Stimulated activated naive B cell treated with anti-CD40 and anti-IgM and Interleukin-4, amounts not matched to agents 10 μg/mL and 1 μg/mL and 100 μg/mL, for 72 hours (primary cell): ENCODE results near the gene IRX2.

Source experiments
- ATAC-seq, 2 donors: fragments of 150-1000 bp; cut with Tn5 transposase; replicated peaks; 2 replicates each; pipeline ENCODE4 v1.10.0; 2021; ENCODE audit warnings: moderate library complexity in 1 of 2
- DNase-seq: peaks from one replicate; pipeline ENCODE4 v3.0.0; 2021
- H3K27ac Mint-ChIP-seq: one replicate; pipeline ENCODE4 v1.8.0; 2022; ENCODE audit warnings: mild to moderate bottlenecking, mixed read lengths
- H3K27me3 Mint-ChIP-seq, 2 donors: one replicate each; pipeline ENCODE4 v1.8.0; 2022; ENCODE audit warnings: mixed read lengths in 2 of 2
- H3K36me3 Mint-ChIP-seq, 2 donors: one replicate each; pipeline ENCODE4 v1.8.0; 2022; ENCODE audit warnings: mixed read lengths in 2 of 2, mild to moderate bottlenecking in 1 of 2
- H3K4me1 Mint-ChIP-seq, 2 donors: one replicate each; pipeline ENCODE4 v1.8.0; 2022; ENCODE audit warnings: mixed read lengths in 2 of 2, mild to moderate bottlenecking in 1 of 2
- H3K4me3 Mint-ChIP-seq, 2 donors: one replicate each; pipeline ENCODE4 v1.8.0; 2022; ENCODE audit warnings: mild to moderate bottlenecking in 2 of 2, mixed read lengths in 2 of 2, moderate library complexity in 1 of 2
- H3K9me3 Mint-ChIP-seq, 2 donors: one replicate each; pipeline ENCODE4 v1.8.0; 2022; ENCODE audit warnings: mixed read lengths in 2 of 2, mild to moderate bottlenecking in 1 of 2

IRX2 gene

GRCh38 chr5:2725980-2726765 is 25.3 kb downstream of the IRX2 start:
- Mint-ChIP-seq H3K27ac (no peak overlapping the region), H3K4me1 (no peaks in the 10 kb centered on the region), H3K9me3 (peaks cover 0 to 2% of the 10 kb centered on the region in 2 donors), H3K4me3 (no peak overlapping the region), H3K36me3 (no peaks in the 10 kb centered on the region), H3K27me3 (no peaks in the 10 kb centered on the region)
- no peak for DNase-seq
- no peak for ATAC-seq

GRCh38 chr5:2724831-2725230 is 26.6 kb downstream of the IRX2 start:
- H3K36me3 Mint-ChIP-seq: no peaks in the 10 kb centered on the region
- ATAC-seq: no peak

GRCh38 chr5:2724031-2724581 is 27.4 kb downstream of the IRX2 start:
- ATAC-seq: no peak
- Mint-ChIP-seq H3K9me3 (peaks cover 0 to 2% of the 10 kb centered on the region in 2 donors), H3K27ac (no peak overlapping the region), H3K27me3 (no peaks in the 10 kb centered on the region), H3K4me3 (no peak overlapping the region), H3K4me1 (no peaks in the 10 kb centered on the region), H3K36me3 (no peaks in the 10 kb centered on the region)
- DNase-seq: no peak

More at GRCh38 chr5:2724831-2725230, 26.6 kb downstream of the IRX2 start:
- H3K4me1 Mint-ChIP-seq: no peaks in the 10 kb centered on the region
- no peaks in the 10 kb centered on the region for H3K27me3 Mint-ChIP-seq
- H3K9me3 Mint-ChIP-seq: peaks cover 0 to 2% of the 10 kb centered on the region in 2 donors
- H3K27ac Mint-ChIP-seq: no peak overlapping the region
- H3K4me3 Mint-ChIP-seq: no peak overlapping the region
- no peak for DNase-seq

GRCh38 chr5:2722901-2723300 is 28.6 kb downstream of the IRX2 start:
- no peaks in the 10 kb centered on the region for H3K36me3 Mint-ChIP-seq
- H3K4me1 Mint-ChIP-seq: no peaks in the 10 kb centered on the region
- H3K27me3 Mint-ChIP-seq: peaks cover 0 to under 1% of the 10 kb centered on the region in 2 donors
- H3K9me3 Mint-ChIP-seq: peaks cover 0 to 2% of the 10 kb centered on the region in 2 donors
- no peak for ATAC-seq
- no peak overlapping the region for H3K27ac Mint-ChIP-seq
- no peak overlapping the region for H3K4me3 Mint-ChIP-seq
- DNase-seq: no peak

- H3K27me3 Mint-ChIP-seq: peaks cover 4 to 13% of the 10 kb centered on the region in 2 donors
- DNase-seq (no peak), ATAC-seq (no peak)
- H3K9me3 Mint-ChIP-seq: peaks cover 0 to 3% of the 10 kb centered on the region in 2 donors
- H3K4me3 Mint-ChIP-seq: no peak overlapping the region
- H3K27ac Mint-ChIP-seq: no peak overlapping the region
- no peaks in the 10 kb centered on the region for H3K36me3 Mint-ChIP-seq
- H3K4me1 Mint-ChIP-seq: no peaks in the 10 kb centered on the region
Observed at GRCh38 chr5:2721385-2722138, 29.9 kb downstream of the IRX2 start.

GRCh38 chr5:2719332-2719731 is 32.1 kb downstream of the IRX2 start:
- ATAC-seq (no peak), DNase-seq (no peak)
- no peaks in the 10 kb centered on the region for H3K36me3 Mint-ChIP-seq
- H3K27me3 Mint-ChIP-seq: peaks cover 4 to 13% of the 10 kb centered on the region in 2 donors
- no peak overlapping the region for H3K27ac Mint-ChIP-seq
- no peak overlapping the region for H3K4me3 Mint-ChIP-seq
- no peaks in the 10 kb centered on the region for H3K4me1 Mint-ChIP-seq
- H3K9me3 Mint-ChIP-seq: peaks cover 0 to 3% of the 10 kb centered on the region in 2 donors

- Mint-ChIP-seq H3K9me3 (peaks cover 0 to 3% of the 10 kb centered on the region in 2 donors), H3K27me3 (peaks cover 4 to 13% of the 10 kb centered on the region in 2 donors), H3K27ac (no peak overlapping the region), H3K36me3 (no peaks in the 10 kb centered on the region), H3K4me1 (no peaks in the 10 kb centered on the region), H3K4me3 (no peak overlapping the region)
- DNase-seq: no peak
- ATAC-seq: no peak
Observed at GRCh38 chr5:2718115-2718514, 33.4 kb downstream of the IRX2 start.

GRCh38 chr5:2715856-2716255 is 35.6 kb downstream of the IRX2 start:
- peaks cover 0 to 3% of the 10 kb centered on the region in 2 donors for H3K9me3 Mint-ChIP-seq
- DNase-seq (no peak), ATAC-seq (no peak)
- no peak overlapping the region for H3K27ac Mint-ChIP-seq
- H3K4me1 Mint-ChIP-seq: no peaks in the 10 kb centered on the region
- no peak overlapping the region for H3K4me3 Mint-ChIP-seq
- no peaks in the 10 kb centered on the region for H3K36me3 Mint-ChIP-seq
- peaks cover 4 to 13% of the 10 kb centered on the region in 2 donors for H3K27me3 Mint-ChIP-seq

- no peak overlapping the region for H3K4me3 Mint-ChIP-seq
- H3K27ac Mint-ChIP-seq: no peak overlapping the region
- DNase-seq: no peak
- H3K36me3 Mint-ChIP-seq: no peaks in the 10 kb centered on the region
- no peak for ATAC-seq
- peaks cover 0 to 3% of the 10 kb centered on the region in 2 donors for H3K9me3 Mint-ChIP-seq
- H3K4me1 Mint-ChIP-seq: no peaks in the 10 kb centered on the region
- peaks cover 4 to 13% of the 10 kb centered on the region in 2 donors for H3K27me3 Mint-ChIP-seq
Observed at GRCh38 chr5:2714805-2715204, 36.7 kb downstream of the IRX2 start.

- no peak for ATAC-seq
- H3K36me3 Mint-ChIP-seq: no peaks in the 10 kb centered on the region
- DNase-seq: no peak
- H3K27me3 Mint-ChIP-seq: peaks cover 4 to 13% of the 10 kb centered on the region in 2 donors
- no peaks in the 10 kb centered on the region for H3K4me1 Mint-ChIP-seq
- peaks cover 0 to 3% of the 10 kb centered on the region in 2 donors for H3K9me3 Mint-ChIP-seq
- H3K4me3 Mint-ChIP-seq: no peak overlapping the region
- H3K27ac Mint-ChIP-seq: no peak overlapping the region
Observed at GRCh38 chr5:2714026-2714425, 37.5 kb downstream of the IRX2 start.

GRCh38 chr5:2711446-2712425 is 39.7 kb downstream of the IRX2 start:
- Mint-ChIP-seq H3K4me1 (no peaks in the 10 kb centered on the region), H3K4me3 (no peak overlapping the region), H3K9me3 (peaks cover 0 to 3% of the 10 kb centered on the region in 2 donors), H3K27me3 (peaks cover 0 to 5% of the 10 kb centered on the region in 2 donors), H3K27ac (no peak overlapping the region), H3K36me3 (no peaks in the 10 kb centered on the region)
- ATAC-seq (no peak), DNase-seq (no peak)

GRCh38 chr5:2710910-2711309 is 40.6 kb downstream of the IRX2 start:
- DNase-seq: no peak
- Mint-ChIP-seq H3K9me3 (peaks cover 0 to 6% of the 10 kb centered on the region in 2 donors), H3K27me3 (peaks cover 0 to 5% of the 10 kb centered on the region in 2 donors), H3K4me1 (no peaks in the 10 kb centered on the region), H3K36me3 (no peaks in the 10 kb centered on the region), H3K4me3 (no peak overlapping the region), H3K27ac (no peak overlapping the region)
- ATAC-seq: no peak

- Mint-ChIP-seq H3K27ac (no peak overlapping the region), H3K4me3 (no peak overlapping the region), H3K36me3 (no peaks in the 10 kb centered on the region), H3K4me1 (no peaks in the 10 kb centered on the region), H3K9me3 (peaks cover 5 to 6% of the 10 kb centered on the region in 2 donors), H3K27me3 (peaks cover 8 to 11% of the 10 kb centered on the region in 2 donors)
- ATAC-seq (no peak), DNase-seq (no peak)
Observed at GRCh38 chr5:2709976-2710689, 41.3 kb downstream of the IRX2 start.
